SK-N-SH (cell line): Measurements from ENCODE around the gene ZW10. TPM values are rescaled to one million over a fixed set of nuclear protein-coding genes. Genes with fewer than 3 reads are reported as not detected.

Source experiments
- CTCF ChIA-PET: fragments of 300-600, 350-600 bp; formaldehyde crosslinking; extraction: SDS; loops from one replicate; lab custom pipeline; 2021; lab: Yijun Ruan, JAX
- POLR2A ChIA-PET: fragments of 350-600 bp; sonication (Branson Sonifier 250); formaldehyde crosslinking; extraction: SDS; loops from one replicate; lab custom pipeline; 2020; ENCODE audit warnings: antibody characterized with exemption, inconsistent platforms; lab: Yijun Ruan, JAX
- DNase-seq: peaks from one replicate; pipeline ENCODE4 v3.0.0; 2012
- H2AFZ ChIP-seq: fragments of 200-600 bp; sonication (generic); 2 replicates; pipeline ENCODE4 v1.8.1; 2016; ENCODE audit warnings: antibody characterized with exemption, mild to moderate bottlenecking, low read depth
- H3F3A ChIP-seq: fragments of 200-600 bp; sonication (generic); replicated peaks from 2 replicates; pipeline ENCODE3; 2016; ENCODE audit warnings: antibody characterized with exemption, mild to moderate bottlenecking; ENCODE audit not compliant: insufficient read depth
- H3K27ac ChIP-seq, 2 experiments: fragments of 200-500 bp in 1 of 2; fragments of 200-600 bp in 1 of 2; sonication (Bioruptor generic) in 1 of 2; sonication (generic), shearing (Covaris generic) in 1 of 2; 2 replicates each; pipeline versions ENCODE4 v1.5.1 to v1.6.1; 2014 to 2016; ENCODE audit warnings: low read depth in 2 of 2, inconsistent platforms in 1 of 2, low read length in 1 of 2, mild to moderate bottlenecking in 1 of 2, mixed read lengths in 1 of 2
- H3K27me3 ChIP-seq: fragments of 200-600 bp; sonication (generic), shearing (Covaris generic); 2 replicates; pipeline ENCODE4 v1.6.1; 2016; ENCODE audit warnings: mixed run types; ENCODE audit not compliant: insufficient read depth
- H3K36me3 ChIP-seq, 2 experiments: fragments of 200-500 bp in 1 of 2; fragments of 200-600 bp in 1 of 2; sonication (Bioruptor generic) in 1 of 2; sonication (generic) in 1 of 2; replicated peaks in 1 of 2; 2 replicates each; pipeline versions ENCODE3 to v1.5.1; 2014 to 2016; ENCODE audit warnings: low read length in 1 of 2, mild to moderate bottlenecking in 1 of 2; ENCODE audit not compliant: insufficient read depth in 2 of 2, control insufficient read depth in 1 of 2
- H3K4me1 ChIP-seq, 2 experiments: fragments of 200-500 bp in 1 of 2; fragments of 200-600 bp in 1 of 2; sonication (Bioruptor generic) in 1 of 2; sonication (generic), shearing (Covaris generic) in 1 of 2; 2 replicates each; pipeline versions ENCODE4 v1.5.1 to v1.6.1; 2014 to 2016; ENCODE audit warnings: low read depth in 1 of 2, low read length in 1 of 2, mixed run types in 1 of 2; ENCODE audit not compliant: insufficient read depth in 2 of 2, control insufficient read depth in 1 of 2
- H3K4me2 ChIP-seq: fragments of 200-600 bp; sonication (generic), shearing (Covaris generic); 2 replicates; pipeline ENCODE4 v1.6.1; 2017; ENCODE audit warnings: mixed run types
- H3K4me3 ChIP-seq, 2 experiments: fragments of 200-500 bp in 1 of 2; fragments of 200-600 bp in 1 of 2; sonication (Bioruptor generic) in 1 of 2; sonication (generic), shearing (Covaris generic) in 1 of 2; 2 replicates each; pipeline versions ENCODE4 v1.5.1 to v1.8.1; 2014 to 2016; ENCODE audit warnings: low read depth in 2 of 2, inconsistent platforms in 1 of 2, low read length in 1 of 2, mild to moderate bottlenecking in 1 of 2, mixed read lengths in 1 of 2, moderate library complexity in 1 of 2
- H3K79me2 ChIP-seq: fragments of 200-600 bp; sonication (generic); 2 replicates; pipeline ENCODE4 v1.8.1; 2017; ENCODE audit warnings: mild to moderate bottlenecking; ENCODE audit not compliant: insufficient read depth
- H3K9ac ChIP-seq: fragments of 200-600 bp; sonication (generic); 2 replicates; pipeline ENCODE4 v1.6.1; 2017; ENCODE audit warnings: mixed run types
- H3K9me2 ChIP-seq: fragments of 200-600 bp; sonication (generic); 2 replicates; pipeline ENCODE4 v1.6.1; 2017; ENCODE audit warnings: mixed run types
- H3K9me3 ChIP-seq: fragments of 200-600 bp; sonication (generic); 2 replicates; pipeline ENCODE4 v1.6.1; 2017; ENCODE audit warnings: mixed run types, mild to moderate bottlenecking, moderate library complexity
- H4K20me1 ChIP-seq: fragments of 200-600 bp; sonication (generic); 2 replicates; pipeline ENCODE4 v1.6.1; 2017; ENCODE audit warnings: mild to moderate bottlenecking, mixed run types; ENCODE audit not compliant: insufficient read depth
- FOSL2 ChIP-seq: IDR thresholded peaks from 2 replicates; pipeline ENCODE4 v1.4.0; 2012; ENCODE audit warnings: low read depth, mild to moderate bottlenecking, moderate library complexity, borderline replicate concordance
- GATA2 ChIP-seq: sonication (generic); formaldehyde crosslinking; IDR thresholded peaks from 2 replicates; pipeline ENCODE4 v1.5.0; 2020; ENCODE audit warnings: mild to moderate bottlenecking, missing genetic modification reagents
- JUND ChIP-seq: IDR thresholded peaks from 2 replicates; pipeline ENCODE4 v1.4.0; 2012
- MEF2A ChIP-seq: IDR thresholded peaks from 2 replicates; pipeline ENCODE4 v1.4.0; 2012; ENCODE audit warnings: low read depth, borderline replicate concordance
- REST ChIP-seq: IDR thresholded peaks from 2 replicates; pipeline ENCODE4 v1.6.1; 2012; ENCODE audit warnings: mild to moderate bottlenecking, low read depth, low read length, moderate library complexity
- SIN3A ChIP-seq: IDR thresholded peaks from 2 replicates; pipeline ENCODE4 v1.6.1; 2012; ENCODE audit warnings: low read depth, mild to moderate bottlenecking, low read length, moderate library complexity, borderline replicate concordance
- SMC3 ChIP-seq: IDR thresholded peaks from 2 replicates; pipeline ENCODE4 v1.6.1; 2012; ENCODE audit warnings: low read depth, low read length, improper control_type of control experiment
- TCF12 ChIP-seq: IDR thresholded peaks from 2 replicates; pipeline ENCODE4 v1.4.0; 2012
- TEAD4 ChIP-seq: IDR thresholded peaks from 2 replicates; pipeline ENCODE4 v1.4.0; 2012; ENCODE audit warnings: mild to moderate bottlenecking, borderline replicate concordance; ENCODE audit not compliant: insufficient read depth
- WGBS: methylation state at CpG from one replicate; pipeline ENCODE4 v1.1.6; 2017; ENCODE audit warnings: low lambda C conversion rate; 5-methylcytosine and 5-hydroxymethylcytosine counted together
- polyA plus RNA-seq, 3 experiments: library from polyadenylated mRNA; depleted of rRNA; stranded (reverse); fragments of >200 nt; gene quantifications; 2 replicates each; pipeline ENCODE4 v1.2.3, GENCODE V29; 2012
- TF ChIP-seq, protein P1 (sequence below): fragments of 150-350 bp; IDR thresholded peaks from 2 replicates; pipeline ENCODE4 v1.6.1; 2017; ENCODE audit warnings: antibody characterized with exemption, low read length, low read depth, borderline replicate concordance
- TF ChIP-seq, protein P2 (sequence below): fragments of 150-350 bp; IDR thresholded peaks from 2 replicates; pipeline ENCODE4 v1.6.1; 2016; ENCODE audit warnings: mild to moderate bottlenecking, low read depth, low read length
- TF ChIP-seq, protein P3 (sequence below): IDR thresholded peaks from 2 replicates; pipeline ENCODE4; 2012

Gene ZW10
- polyA plus RNA-seq, 1 of the 3 experiments (the other 2 are of a cell fraction): 6.1 TPM

DNA sequence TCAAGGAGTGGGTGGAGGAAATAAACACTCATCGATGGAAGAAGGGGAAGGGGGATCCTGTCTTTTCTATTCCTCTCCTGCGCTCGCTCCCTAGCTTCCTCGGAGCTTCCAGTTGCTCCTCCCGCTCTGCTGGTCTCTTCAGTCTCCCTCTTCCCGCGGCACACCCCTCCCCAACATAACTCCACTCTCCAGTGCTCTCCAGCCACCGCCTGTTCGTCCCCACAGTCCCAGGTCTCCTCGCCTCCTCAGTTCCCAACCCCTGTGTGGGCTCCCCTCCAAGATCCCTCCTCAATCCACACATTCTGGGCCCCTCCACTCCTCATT, 438 bp downstream of the ZW10 start:
- no peaks in the 10 kb centered on the region for H3F3A ChIP-seq
- H3K4me2 ChIP-seq: peak overlapping the region; percentile 80
- H3K4me3 ChIP-seq: peak overlapping the region; percentile 76 to 89
- 0% methylated on average over 10 of the region's 10 CpGs for WGBS
- DNase-seq: no peak
- peaks cover 7 to 16% of the 10 kb centered on the region in 2 experiments for H3K36me3 ChIP-seq
- H3K9ac ChIP-seq: peak overlapping the region; percentile 87
- peaks cover 3 to 5% of the 10 kb centered on the region in 2 experiments; a peak in 3 of 4 replicates for H3K4me1 ChIP-seq
- TF ChIP-seq MEF2A (no peak), GATA2 (no peak), TCF12 (no peak), SMC3 (no peak), TEAD4 (no peak), SIN3A (no peak), FOSL2 (no peak), REST (no peak), JUND (no peak)
- TF ChIP-seq, protein P1, sequence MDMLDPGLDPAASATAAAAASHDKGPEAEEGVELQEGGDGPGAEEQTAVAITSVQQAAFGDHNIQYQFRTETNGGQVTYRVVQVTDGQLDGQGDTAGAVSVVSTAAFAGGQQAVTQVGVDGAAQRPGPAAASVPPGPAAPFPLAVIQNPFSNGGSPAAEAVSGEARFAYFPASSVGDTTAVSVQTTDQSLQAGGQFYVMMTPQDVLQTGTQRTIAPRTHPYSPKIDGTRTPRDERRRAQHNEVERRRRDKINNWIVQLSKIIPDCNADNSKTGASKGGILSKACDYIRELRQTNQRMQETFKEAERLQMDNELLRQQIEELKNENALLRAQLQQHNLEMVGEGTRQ: no peak
- TF ChIP-seq, protein P2, sequence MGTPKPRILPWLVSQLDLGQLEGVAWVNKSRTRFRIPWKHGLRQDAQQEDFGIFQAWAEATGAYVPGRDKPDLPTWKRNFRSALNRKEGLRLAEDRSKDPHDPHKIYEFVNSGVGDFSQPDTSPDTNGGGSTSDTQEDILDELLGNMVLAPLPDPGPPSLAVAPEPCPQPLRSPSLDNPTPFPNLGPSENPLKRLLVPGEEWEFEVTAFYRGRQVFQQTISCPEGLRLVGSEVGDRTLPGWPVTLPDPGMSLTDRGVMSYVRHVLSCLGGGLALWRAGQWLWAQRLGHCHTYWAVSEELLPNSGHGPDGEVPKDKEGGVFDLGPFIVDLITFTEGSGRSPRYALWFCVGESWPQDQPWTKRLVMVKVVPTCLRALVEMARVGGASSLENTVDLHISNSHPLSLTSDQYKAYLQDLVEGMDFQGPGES: no peak
- TF ChIP-seq, protein P3, sequence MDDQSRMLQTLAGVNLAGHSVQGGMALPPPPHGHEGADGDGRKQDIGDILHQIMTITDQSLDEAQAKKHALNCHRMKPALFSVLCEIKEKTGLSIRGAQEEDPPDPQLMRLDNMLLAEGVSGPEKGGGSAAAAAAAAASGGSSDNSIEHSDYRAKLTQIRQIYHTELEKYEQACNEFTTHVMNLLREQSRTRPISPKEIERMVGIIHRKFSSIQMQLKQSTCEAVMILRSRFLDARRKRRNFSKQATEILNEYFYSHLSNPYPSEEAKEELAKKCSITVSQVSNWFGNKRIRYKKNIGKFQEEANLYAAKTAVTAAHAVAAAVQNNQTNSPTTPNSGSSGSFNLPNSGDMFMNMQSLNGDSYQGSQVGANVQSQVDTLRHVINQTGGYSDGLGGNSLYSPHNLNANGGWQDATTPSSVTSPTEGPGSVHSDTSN: no peak
- no peaks in the 10 kb centered on the region for H3K9me3 ChIP-seq
- H3K27ac ChIP-seq: peak overlapping the region; percentile 58 to 60; a peak in 2 of 4 replicates
- peak overlapping the region; percentile 84 for H2AFZ ChIP-seq
- H3K79me2 ChIP-seq: peaks cover 42% of the 10 kb centered on the region
- POLR2A ChIA-PET: interaction anchor here (1.4 kb wide), 1 partner anchor 15 kb away, joined by 4 read pairs; no protein-coding TSS in a partner anchor
- H4K20me1 ChIP-seq: no peaks in the 10 kb centered on the region
- CTCF ChIA-PET: interaction anchor here (0.6 to 1.6 kb wide), 30 partner anchors 9 to 816 kb away, joined by 3 to 12 read pairs (median 4); partner anchors contain the start of gene USP28
- H3K9me2 ChIP-seq: no peaks in the 10 kb centered on the region
- no peaks in the 10 kb centered on the region for H3K27me3 ChIP-seq
